Natural killer cell (primary cell): ENCODE measurements around the gene ZNF530. TPM values are rescaled to one million over a fixed set of nuclear protein-coding genes. Genes with fewer than 3 reads are reported as not detected.

Source experiments
- ATAC-seq, 3 donors: fragments of 150-1000 bp in 2 of 3; fragments of 200-7000 bp in 1 of 3; cut with Tn5 transposase; 1 replicate in 1 of 3; 2 replicates in 2 of 3; pipeline ENCODE4 v1.10.0; 2021; ENCODE audit warnings: mild to moderate bottlenecking in 2 of 3, moderate library complexity in 2 of 3
- DNase-seq, 2 donors: peaks; one replicate each; pipeline versions ENCODE4 v3.0.0 to v3.0.0-alpha.2; 2013 to 2021; ENCODE audit warnings: mixed read lengths in 1 of 2
- H3K27ac ChIP-seq: one replicate; pipeline ENCODE4 v1.5.1; 2013; ENCODE audit warnings: mild to moderate bottlenecking, low read length
- H3K27me3 ChIP-seq: one replicate; pipeline ENCODE4 v1.6.1; 2013; ENCODE audit warnings: low read length; ENCODE audit not compliant: control insufficient read depth, insufficient read depth
- H3K36me3 ChIP-seq: one replicate; pipeline ENCODE4 v1.6.1; 2013; ENCODE audit warnings: low read length; ENCODE audit not compliant: control insufficient read depth, insufficient read depth
- H3K4me1 ChIP-seq: one replicate; pipeline ENCODE4 v1.6.1; 2013; ENCODE audit warnings: low read length; ENCODE audit not compliant: control insufficient read depth, insufficient read depth
- H3K4me3 ChIP-seq: one replicate; pipeline ENCODE4 v1.5.1; 2013; ENCODE audit warnings: low read length
- H3K9me3 ChIP-seq: one replicate; pipeline ENCODE4 v1.6.1; 2013; ENCODE audit warnings: low read length; ENCODE audit not compliant: control insufficient read depth, insufficient read depth
- H3K27ac Mint-ChIP-seq, 2 donors: one replicate each; pipeline ENCODE4 v1.8.0; 2022; ENCODE audit warnings: mild to moderate bottlenecking in 2 of 2, mixed read lengths in 2 of 2, moderate library complexity in 1 of 2
- H3K27me3 Mint-ChIP-seq, 2 donors: one replicate each; pipeline ENCODE4 v1.8.0; 2022; ENCODE audit warnings: low read depth in 2 of 2, mixed read lengths in 2 of 2
- H3K36me3 Mint-ChIP-seq: one replicate; pipeline ENCODE4 v1.8.0; 2022; ENCODE audit warnings: mixed read lengths
- H3K4me1 Mint-ChIP-seq, 2 donors: one replicate each; pipeline ENCODE4 v1.8.0; 2022; ENCODE audit warnings: mixed read lengths in 2 of 2
- H3K4me3 Mint-ChIP-seq: one replicate; pipeline ENCODE4 v1.8.0; 2022; ENCODE audit warnings: mild to moderate bottlenecking, moderate library complexity, mixed read lengths
- H3K9me3 Mint-ChIP-seq, 2 donors: one replicate each; pipeline ENCODE4 v1.8.0; 2022; ENCODE audit warnings: mixed read lengths in 2 of 2
- CTCF ChIP-seq: fragments of 200-600 bp; IDR thresholded peaks from one replicate; pipeline ENCODE4 v1.8.0; 2022; ENCODE audit warnings: antibody characterized with exemption
- WGBS: methylation state at CpG from one replicate; pipeline ENCODE4 v1.1.7; 2013; ENCODE audit warnings: missing lambda C conversion rate; ENCODE audit not compliant: insufficient coverage; 5-methylcytosine and 5-hydroxymethylcytosine counted together
- intact Hi-C: fragments of 100-400 bp; cut with micrococcal nuclease; formaldehyde crosslinking; loops from one replicate; pipeline ENCODE4 v1.14.2; 2022
- total RNA-seq, 4 donors: library from RNA; stranded (reverse); fragments of 120-200 nt in 1 of 4; gene quantifications; one replicate each; pipeline versions ENCODE4 v1.2.3 to v1.2.4, GENCODE V29; 2013 to 2022

ZNF530 gene
- total RNA-seq, 3 donors from 2014 or later (not counting 1 experiment from before 2014, with no cell fraction given): 5.1 to 8.0 (median 5.6) TPM

DNA sequence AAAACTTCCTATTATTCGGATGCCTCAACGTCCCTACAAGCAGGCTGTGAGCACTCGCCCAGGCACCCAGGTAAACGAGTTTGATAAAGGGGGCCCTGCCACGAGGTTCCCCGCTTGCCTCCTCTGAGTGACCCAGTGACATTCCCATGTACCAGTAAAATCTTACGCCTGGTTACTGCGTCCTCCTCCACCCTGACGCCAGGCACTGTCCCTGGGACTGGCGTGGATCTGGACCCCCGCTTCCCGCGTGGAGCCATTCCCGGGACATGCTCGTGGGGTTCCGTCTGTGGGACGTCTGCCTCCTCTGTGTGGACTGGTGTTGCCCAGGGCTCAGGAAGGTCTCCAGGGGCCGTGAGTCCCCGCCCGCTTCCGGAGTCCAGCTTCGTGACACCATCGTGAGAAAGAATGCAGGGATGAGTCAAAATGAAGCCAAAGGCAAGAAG, 39.6 kb upstream of the ZNF530 start:
- peaks cover 5 to 9% of the 10 kb centered on the region in 2 donors for H3K9me3 Mint-ChIP-seq
- Histone ChIP-seq H3K36me3 (peaks cover 9% of the 10 kb centered on the region), H3K9me3 (peaks cover 31% of the 10 kb centered on the region), H3K4me1 (peaks cover 19% of the 10 kb centered on the region), H3K4me3 (peak overlapping the region; percentile 93), H3K27me3 (no peaks in the 10 kb centered on the region), H3K27ac (peak overlapping the region; percentile 65)
- no peak for TF ChIP-seq CTCF
- H3K4me3 Mint-ChIP-seq: peak overlapping the region; percentile 98
- DNase-seq: no peak
- intact Hi-C loops: no loop called here
- peaks cover 0 to 8% of the 10 kb centered on the region in 2 donors for H3K27me3 Mint-ChIP-seq
- peaks cover 45% of the 10 kb centered on the region for H3K36me3 Mint-ChIP-seq
- WGBS: 43% methylated on average over 23 of the region's 23 CpGs
- H3K4me1 Mint-ChIP-seq: peaks cover 33 to 34% of the 10 kb centered on the region in 2 donors
- H3K27ac Mint-ChIP-seq: peak overlapping the region; percentile 87 to 94
- ATAC-seq: no peak

GRCh38 chr19:57563547-57563946, 36.1 kb upstream of the ZNF530 start:
- TF ChIP-seq CTCF: no peak
- H3K4me1 ChIP-seq: peaks cover 16% of the 10 kb centered on the region
- peaks cover 0 to 8% of the 10 kb centered on the region in 2 donors for H3K27me3 Mint-ChIP-seq
- no peaks in the 10 kb centered on the region for H3K36me3 ChIP-seq
- H3K9me3 ChIP-seq: peaks cover 56% of the 10 kb centered on the region
- DNase-seq (no peak), ATAC-seq (no peak)
- H3K4me3 Mint-ChIP-seq: no peak overlapping the region
- 50% methylated on average over 1 of the region's 1 CpG for WGBS
- no peak overlapping the region for H3K27ac ChIP-seq
- no peak overlapping the region for H3K4me3 ChIP-seq
- H3K27me3 ChIP-seq: no peaks in the 10 kb centered on the region
- intact Hi-C loops: no loop called here
- H3K36me3 Mint-ChIP-seq: peaks cover 52% of the 10 kb centered on the region
- H3K27ac Mint-ChIP-seq: no peak overlapping the region
- peaks cover 19 to 27% of the 10 kb centered on the region in 2 donors for H3K4me1 Mint-ChIP-seq
- peaks cover 9 to 22% of the 10 kb centered on the region in 2 donors for H3K9me3 Mint-ChIP-seq

DNA sequence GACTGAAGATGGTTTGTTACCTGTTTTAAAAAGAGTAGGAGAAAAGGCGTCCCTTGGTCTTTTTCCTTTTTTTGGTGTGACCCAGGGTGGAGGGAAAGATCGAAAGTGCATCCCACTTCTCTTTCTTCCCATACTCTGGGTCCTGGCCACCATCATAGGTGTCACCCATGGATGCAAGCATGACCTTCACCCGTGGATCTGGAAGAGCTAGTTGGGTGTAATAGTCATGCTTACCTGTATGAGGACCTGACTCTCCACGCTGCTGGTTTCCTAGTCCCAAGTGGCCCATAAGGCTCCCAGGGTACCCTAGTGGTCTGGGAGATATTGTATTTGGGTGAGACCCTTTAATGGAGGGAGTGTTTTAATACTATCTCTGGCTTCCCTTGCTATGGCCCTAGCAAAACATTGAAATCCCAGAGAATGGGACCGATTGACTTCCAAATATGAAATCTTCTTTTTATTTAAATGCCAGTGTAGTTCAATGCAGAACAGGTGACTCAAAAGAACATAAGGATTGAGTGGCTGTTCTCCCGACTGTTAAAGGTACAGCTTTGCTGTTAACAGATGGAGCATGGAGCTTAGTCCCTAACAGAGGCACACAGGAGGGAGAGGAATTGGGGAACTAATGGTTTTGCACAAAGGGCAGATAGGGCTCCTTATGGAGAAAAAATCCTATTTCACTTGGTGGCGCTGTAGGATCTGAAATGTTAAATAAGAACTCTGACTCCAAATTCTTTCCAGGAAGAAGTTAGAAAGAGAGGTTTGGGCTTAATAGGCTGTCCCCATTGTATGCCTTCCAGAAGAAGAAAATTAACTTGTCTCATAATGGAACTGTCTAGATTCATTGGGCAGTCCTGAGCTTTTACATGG, 33.1 kb upstream of the ZNF530 start:
- Mint-ChIP-seq H3K36me3 (peaks cover 40% of the 10 kb centered on the region), H3K27me3 (peaks cover 0 to 5% of the 10 kb centered on the region in 2 donors), H3K27ac (no peak overlapping the region), H3K4me1 (no peaks in the 10 kb centered on the region), H3K9me3 (peaks cover 8 to 26% of the 10 kb centered on the region in 2 donors), H3K4me3 (no peak overlapping the region)
- WGBS: 66% methylated on average over 6 of the region's 7 CpGs
- Histone ChIP-seq H3K27me3 (no peaks in the 10 kb centered on the region), H3K4me3 (no peak overlapping the region), H3K36me3 (no peaks in the 10 kb centered on the region), H3K4me1 (no peaks in the 10 kb centered on the region), H3K9me3 (peaks cover 76% of the 10 kb centered on the region), H3K27ac (no peak overlapping the region)
- DNase-seq (peak in 1 of 2 donors; percentile 21), ATAC-seq (no peak)
- TF ChIP-seq CTCF: no peak
- intact Hi-C loops: no loop called here
